Measurements from ENCODE around the gene HASPIN. TPM values are rescaled to one million over a fixed set of nuclear protein-coding genes. Genes with fewer than 3 reads are reported as not detected.

Gene HASPIN
- total and polyA plus RNA-seq, 2 of the 8 experiments (the other 6 are each of a cell fraction or from before 2014, with no cell fraction given): 7.8 to 29.5 TPM

- H3K4me2 ChIP-seq (ENCODE audit: insufficient read depth in 1 of 2, low read depth in 2 of 2, low read length in 2 of 2): no peak overlapping the region
- H2AK5ac ChIP-seq (ENCODE audit: low read depth, low read length): no peak overlapping the region
- no peak overlapping the region for H2BK5ac ChIP-seq (ENCODE audit: low read depth, low read length)
- H3K56ac ChIP-seq (replicated peaks; ENCODE audit: insufficient read length, low read depth, low read length): no peak overlapping the region
- no peak overlapping the region for H3K14ac ChIP-seq (ENCODE audit: insufficient read length)
- FAIRE-seq (no peak), DNase-seq (ENCODE audit: low read depth in 1 of 2, low spot score in 2 of 2) (no peak)
- no peaks in the 10 kb centered on the region for H3K79me1 ChIP-seq (ENCODE audit: low read depth, low read length)
- no peak overlapping the region for H2AFZ ChIP-seq (ENCODE audit: low read length)
- no peaks in the 10 kb centered on the region for H3K23me2 ChIP-seq (ENCODE audit: low read depth, low read length)
- H3K4ac ChIP-seq (replicated peaks; ENCODE audit: insufficient read length, low read depth, low read length): no peak overlapping the region
- no peak overlapping the region for H3K4me3 ChIP-seq (ENCODE audit: extremely low read depth in 1 of 4, insufficient read depth in 2 of 4, low read depth in 3 of 4, low read length in 4 of 4)
- WGBS, 2 experiments (ENCODE audit: extremely low coverage in 1 of 2, insufficient coverage in 1 of 2, insufficient read length in 1 of 2, insufficient replicate concordance in 2 of 2, low coverage in 1 of 2, low lambda C conversion rate in 2 of 2, missing lambda C conversion rate in 1 of 2): 87% methylated on average over 8 of the region's 8 CpGs; no CpG with 5 or more reads in 1 of the 2 experiments
- no peak overlapping the region for H3K18ac ChIP-seq (ENCODE audit: extremely low read depth, low read length)
- peak overlapping the region; percentile 75; the same call in 1 of the 2 replicates for H4K8ac ChIP-seq (ENCODE audit: extremely low read depth, insufficient read depth, low read length)
- H3K79me2 ChIP-seq (ENCODE audit: control insufficient read depth in 1 of 2, insufficient read depth in 2 of 2, low read length in 2 of 2): no peaks in the 10 kb centered on the region
- no peak overlapping the region for H3K23ac ChIP-seq (ENCODE audit: insufficient read length)
- no peak overlapping the region for H2BK120ac ChIP-seq (replicated peaks; ENCODE audit: low read depth, low read length)
- POLR2A ChIA-PET (ENCODE audit: partially characterized antibody): interaction anchor here (0.8 to 1.2 kb wide), 2 partner anchors 10 to 75 kb away, joined by 3 to 4 read pairs; no protein-coding TSS in a partner anchor
- H3K9ac ChIP-seq (replicated peaks in 1 of 4; ENCODE audit: extremely low read depth in 1 of 4, low read depth in 3 of 4, low read length in 3 of 4): no peak overlapping the region
- H2BK12ac ChIP-seq (ENCODE audit: low read depth, low read length): no peak overlapping the region
- H3K4me1 ChIP-seq (replicated peaks in 1 of 4; ENCODE audit: control insufficient read depth in 3 of 4, insufficient read depth in 4 of 4, low read length in 3 of 4): peaks cover 0 to 14% (median 2%) of the 10 kb centered on the region in 4 experiments; a peak in 2 of 7 replicates
- H4K91ac ChIP-seq (replicated peaks; ENCODE audit: insufficient read length, low read length): no peak overlapping the region
- H3K27me3 ChIP-seq (replicated peaks in 1 of 4; ENCODE audit: control insufficient read depth in 3 of 4, extremely low read depth in 1 of 4, insufficient read depth in 3 of 4, low read length in 3 of 4): no peaks in the 10 kb centered on the region
- CTCF ChIA-PET (ENCODE audit: partially characterized antibody): interaction anchor here (1.4 to 11.5 kb wide), 3 partner anchors 33 to 57 kb away, joined by 4 to 132 read pairs (median 8); no protein-coding TSS in a partner anchor
- H3K9me3 ChIP-seq (ENCODE audit: insufficient read depth in 2 of 2, low read depth in 1 of 2, low read length in 1 of 2): no peaks in the 10 kb centered on the region
- H4K20me1 ChIP-seq (replicated peaks in 1 of 2; ENCODE audit: control insufficient read depth in 1 of 2, insufficient read depth in 2 of 2, low read length in 2 of 2): no peaks in the 10 kb centered on the region
- H2BK20ac ChIP-seq (ENCODE audit: low read length): no peak overlapping the region
- TF ChIP-seq FOSL1 (IDR thresholded peaks at IDR 0.05; ENCODE audit: insufficient read depth, low read depth, low read length) (no peak), USF2 (IDR thresholded peaks at IDR 0.05; ENCODE audit: low read length) (no peak), RBBP5 (IDR thresholded peaks at IDR 0.05; ENCODE audit: borderline replicate concordance, low read depth, low read length) (no peak), BRCA1 (IDR thresholded peaks at IDR 0.05; ENCODE audit: low read depth, low read length) (no peak), SP1 (IDR thresholded peaks at IDR 0.05; ENCODE audit: low read depth, low read length) (no peak), GABPA (IDR thresholded peaks at IDR 0.05; ENCODE audit: borderline replicate concordance, insufficient read depth, low read length) (no peak), SIX5 (IDR thresholded peaks at IDR 0.05; ENCODE audit: low read depth, low read length) (no peak), ASH2L (IDR thresholded peaks at IDR 0.05; ENCODE audit: low read length) (no peak)
- no peaks in the 10 kb centered on the region for H3K36me3 ChIP-seq (ENCODE audit: control insufficient read depth in 2 of 4, insufficient read depth in 4 of 4, low read length in 3 of 4)
- H2BK15ac ChIP-seq (ENCODE audit: low read length): no peak overlapping the region
- H4K5ac ChIP-seq (ENCODE audit: insufficient read length, low read depth, low read length): no peak overlapping the region
- no peak overlapping the region for H3K27ac ChIP-seq (ENCODE audit: low read depth, low read length)
Observed at GRCh38 chr17:3770466-3770865, 46.8 kb downstream of the HASPIN start.

Measured in H1 (cell line).